GM23338 (cell line): ENCODE data around the gene NAP1L4. TPM values are rescaled to one million over a fixed set of nuclear protein-coding genes. Genes with fewer than 3 reads are reported as not detected.
A peak's percentile ranks its signal among the peaks of the same experiment; 100 is the strongest.

Experiments used
- ATAC-seq: fragments of 200-7000 bp; cut with Tn5 transposase; 3 replicates; pipeline ENCODE4 v1.9.1; 2020
- DNase-seq: peaks from one replicate; pipeline ENCODE4 v3.0.0-alpha.2; 2015; ENCODE audit warnings: low spot score
- H2AFZ ChIP-seq: fragments of 200-600 bp; sonication (generic); 2 replicates; pipeline ENCODE4 v1.8.0; 2016; ENCODE audit warnings: antibody characterized with exemption, mild to moderate bottlenecking, moderate library complexity
- H3F3A ChIP-seq: fragments of 200-600 bp; sonication (generic); replicated peaks from 2 replicates; pipeline ENCODE4 v1.8.0; 2017; ENCODE audit warnings: antibody characterized with exemption, mixed run types, low read depth
- H3K27ac ChIP-seq: fragments of 200-600 bp; sonication (generic); 2 replicates; pipeline ENCODE4 v1.6.1; 2016; ENCODE audit warnings: low read depth
- H3K27me3 ChIP-seq: fragments of 200-600 bp; sonication (generic); 2 replicates; pipeline ENCODE4 v1.8.0; 2016; ENCODE audit warnings: mild to moderate bottlenecking, mixed run types, moderate library complexity; ENCODE audit not compliant: insufficient read depth
- H3K36me3 ChIP-seq: fragments of 200-600 bp; sonication (generic); 2 replicates; pipeline ENCODE4 v1.8.0; 2016; ENCODE audit warnings: mild to moderate bottlenecking; ENCODE audit not compliant: insufficient read depth
- H3K4me1 ChIP-seq: fragments of 200-600 bp; sonication (generic); 2 replicates; pipeline ENCODE4 v1.8.0; 2016; ENCODE audit warnings: mild to moderate bottlenecking, moderate library complexity; ENCODE audit not compliant: insufficient read depth
- H3K4me2 ChIP-seq: fragments of 200-600 bp; sonication (generic); 2 replicates; pipeline ENCODE4 v1.7.1; 2017; ENCODE audit warnings: mixed run types
- H3K4me3 ChIP-seq: fragments of 200-600 bp; sonication (generic); 2 replicates; pipeline ENCODE4 v1.6.1; 2016; ENCODE audit warnings: mixed run types
- H3K79me2 ChIP-seq: fragments of 200-600 bp; sonication (generic); replicated peaks from 2 replicates; pipeline ENCODE4 v1.8.0; 2017; ENCODE audit warnings: mild to moderate bottlenecking; ENCODE audit not compliant: insufficient read depth
- H3K9me2 ChIP-seq: fragments of 200-600 bp; sonication (generic); 2 replicates; pipeline ENCODE4 v1.8.0; 2017; ENCODE audit not compliant: insufficient read depth
- H4K20me1 ChIP-seq: fragments of 200-600 bp; sonication (generic); replicated peaks from 2 replicates; pipeline ENCODE4 v1.8.0; 2017; ENCODE audit warnings: mild to moderate bottlenecking; ENCODE audit not compliant: insufficient read depth
- H3K27ac Mint-ChIP-seq: 2 replicates; pipeline ENCODE4 v1.8.0; 2020; ENCODE audit warnings: inconsistent platforms, mild to moderate bottlenecking, moderate library complexity, mixed read lengths
- H3K27me3 Mint-ChIP-seq: 3 replicates; pipeline ENCODE4 v1.8.0; 2022; ENCODE audit warnings: low read depth, mild to moderate bottlenecking, moderate library complexity, mixed read lengths, inconsistent platforms; ENCODE audit not compliant: insufficient read depth, poor library complexity
- H3K36me3 Mint-ChIP-seq: 3 replicates; pipeline ENCODE4 v1.8.0; 2021; ENCODE audit warnings: low read depth, mild to moderate bottlenecking, inconsistent platforms, moderate library complexity, mixed read lengths
- H3K4me1 Mint-ChIP-seq: 3 replicates; pipeline ENCODE4 v1.8.0; 2020; ENCODE audit warnings: mild to moderate bottlenecking, inconsistent platforms, mixed read lengths
- H3K4me3 Mint-ChIP-seq: 3 replicates; pipeline ENCODE4 v1.8.0; 2021; ENCODE audit warnings: moderate library complexity, mild to moderate bottlenecking, inconsistent platforms, mixed read lengths
- H3K9me3 Mint-ChIP-seq: 3 replicates; pipeline ENCODE4 v1.8.0; 2020; ENCODE audit warnings: moderate library complexity, mild to moderate bottlenecking, inconsistent platforms, mixed read lengths
- CREB1 ChIP-seq: fragments of 250-450 bp; sonication (Bioruptor Pico); IDR thresholded peaks from 2 replicates; pipeline ENCODE4 v1.5.0; 2020; ENCODE audit warnings: low read depth, mild to moderate bottlenecking, moderate library complexity
- ETS1 ChIP-seq: IDR thresholded peaks from 2 replicates; pipeline ENCODE4 v1.6.1; 2016; ENCODE audit warnings: antibody characterized with exemption
- EZH2 ChIP-seq: fragments of 200-600 bp; sonication (generic); IDR thresholded peaks from one replicate; pipeline ENCODE4 v1.8.0; 2017; ENCODE audit warnings: antibody characterized with exemption, mild to moderate bottlenecking, low read depth; ENCODE audit not compliant: unreplicated experiment
- EZH2phosphoT487 ChIP-seq: fragments of 200-600 bp; sonication (generic); IDR thresholded peaks from one replicate; pipeline ENCODE4 v1.8.1; 2018; ENCODE audit warnings: antibody characterized with exemption; ENCODE audit not compliant: unreplicated experiment
- JUNB ChIP-seq: IDR thresholded peaks from one replicate; pipeline ENCODE4 v1.6.1; 2016; ENCODE audit warnings: antibody characterized with exemption; ENCODE audit not compliant: unreplicated experiment
- NANOG ChIP-seq: IDR thresholded peaks from 2 replicates; pipeline ENCODE4 v1.6.1; 2016; ENCODE audit warnings: antibody characterized with exemption, borderline replicate concordance
- POLR2AphosphoS5 ChIP-seq: IDR thresholded peaks from 2 replicates; pipeline ENCODE4 v1.6.1; 2016; ENCODE audit warnings: antibody characterized with exemption, low read depth
- STAT1 ChIP-seq: IDR thresholded peaks from one replicate; pipeline ENCODE4 v1.6.1; 2016; ENCODE audit warnings: antibody characterized with exemption; ENCODE audit not compliant: unreplicated experiment
- ZNF114 ChIP-seq: fragments of 250-450 bp; sonication (Bioruptor Pico); IDR thresholded peaks from 2 replicates; pipeline ENCODE4 v1.5.0; 2020; ENCODE audit warnings: mild to moderate bottlenecking, moderate library complexity
- ZNF331 ChIP-seq: fragments of 250-450 bp; sonication (Bioruptor Pico); IDR thresholded peaks from 2 replicates; pipeline ENCODE4 v1.5.0; 2020; ENCODE audit warnings: low read depth, mild to moderate bottlenecking, moderate library complexity
- long read RNA-seq: library from polyadenylated mRNA; unstranded; transcript quantifications from one replicate; pipeline ENCODE4 v2.0.0, GENCODE V29; 2020; ENCODE audit not compliant: unreplicated experiment
- polyA plus RNA-seq: library from polyadenylated mRNA; unstranded; fragments of >200 nt; fragmentation: Nextera tagmentation; extraction: Ambion mirVana; gene quantifications from 2 replicates; pipeline ENCODE4 v1.2.1, GENCODE V29; 2016
- total RNA-seq: library from RNA; depleted of rRNA; stranded (reverse); fragments of >200 nt; shearing (Covaris generic); gene quantifications from 2 replicates; pipeline ENCODE4 v1.2.3, GENCODE V29; 2014; rRNA removed
- TF ChIP-seq, protein P1 (sequence below), 2 experiments: fragments of 200-600 bp in 1 of 2; sonication (generic) in 1 of 2; conservative IDR thresholded peaks; 2 replicates each; pipeline versions ENCODE4 v1.5.1 to v1.6.1; 2016 to 2017; ENCODE audit warnings: antibody characterized with exemption in 2 of 2, low read depth in 2 of 2, mild to moderate bottlenecking in 2 of 2, moderate library complexity in 1 of 2
- TF ChIP-seq, protein P2 (sequence below): IDR thresholded peaks from one replicate; pipeline ENCODE4 v1.6.1; 2018; ENCODE audit warnings: antibody characterized with exemption; ENCODE audit not compliant: unreplicated experiment

NAP1L4 gene, protein sequence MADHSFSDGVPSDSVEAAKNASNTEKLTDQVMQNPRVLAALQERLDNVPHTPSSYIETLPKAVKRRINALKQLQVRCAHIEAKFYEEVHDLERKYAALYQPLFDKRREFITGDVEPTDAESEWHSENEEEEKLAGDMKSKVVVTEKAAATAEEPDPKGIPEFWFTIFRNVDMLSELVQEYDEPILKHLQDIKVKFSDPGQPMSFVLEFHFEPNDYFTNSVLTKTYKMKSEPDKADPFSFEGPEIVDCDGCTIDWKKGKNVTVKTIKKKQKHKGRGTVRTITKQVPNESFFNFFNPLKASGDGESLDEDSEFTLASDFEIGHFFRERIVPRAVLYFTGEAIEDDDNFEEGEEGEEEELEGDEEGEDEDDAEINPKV
- total RNA-seq (181 and 183 TPM in 2 replicates), polyA plus RNA-seq (171 and 189 TPM in 2 replicates)
- long read RNA-seq, transcript NAP1L4-201 (16 exons, 2,511 nt), result minor isoform, 16 of 109 reads
- long read RNA-seq, transcript NAP1L4-222 (15 exons, 2,479 nt), result major isoform, 54 of 109 reads
- long read RNA-seq, partial matches to known transcripts, result 12 of 109 reads
- long read RNA-seq, other reads (novel, unspliced or antisense), result 24 of 109 reads

- Mint-ChIP-seq H3K4me3 (peak within 1 kb of the TSS; percentile 95), H3K4me1 (peaks cover 29% of the 10 kb centered on the region), H3K36me3 (peaks cover 11% of the 10 kb centered on the region), H3K27ac (peak within 1 kb of the TSS; percentile 99), H3K27me3 (peaks cover 8% of the 10 kb centered on the region), H3K9me3 (no peaks in the 10 kb centered on the region)
- DNase-seq (peak; percentile 99), ATAC-seq (peak; percentile 80)
- Histone ChIP-seq H3K27me3 (no peaks in the 10 kb centered on the region), H3K27ac (peak within 1 kb of the TSS; percentile 93), H3K79me2 (peaks cover 44% of the 10 kb centered on the region), H3F3A (peaks cover 19% of the 10 kb centered on the region), H3K36me3 (no peaks in the 10 kb centered on the region), H3K9me2 (no peaks in the 10 kb centered on the region), H3K4me3 (peak within 1 kb of the TSS; percentile 99), H3K4me1 (peaks cover 38% of the 10 kb centered on the region), H4K20me1 (peaks cover 37% of the 10 kb centered on the region), H2AFZ (peak within 1 kb of the TSS; percentile 84), H3K4me2 (peak within 1 kb of the TSS; percentile 98)
- peak; percentile 86 for TF ChIP-seq POLR2AphosphoS5
- no peak for TF ChIP-seq ZNF331 (CRISPR knock-in tag)
- no peak for TF ChIP-seq EZH2phosphoT487
- TF ChIP-seq CREB1 (CRISPR knock-in tag), result peak; percentile 41; the same call in 1 of the 2 replicates
- TF ChIP-seq STAT1, result no peak
- TF ChIP-seq ZNF114 (CRISPR knock-in tag), result no peak
- no peak for TF ChIP-seq JUNB
- TF ChIP-seq EZH2, result no peak
- TF ChIP-seq, protein P1, sequence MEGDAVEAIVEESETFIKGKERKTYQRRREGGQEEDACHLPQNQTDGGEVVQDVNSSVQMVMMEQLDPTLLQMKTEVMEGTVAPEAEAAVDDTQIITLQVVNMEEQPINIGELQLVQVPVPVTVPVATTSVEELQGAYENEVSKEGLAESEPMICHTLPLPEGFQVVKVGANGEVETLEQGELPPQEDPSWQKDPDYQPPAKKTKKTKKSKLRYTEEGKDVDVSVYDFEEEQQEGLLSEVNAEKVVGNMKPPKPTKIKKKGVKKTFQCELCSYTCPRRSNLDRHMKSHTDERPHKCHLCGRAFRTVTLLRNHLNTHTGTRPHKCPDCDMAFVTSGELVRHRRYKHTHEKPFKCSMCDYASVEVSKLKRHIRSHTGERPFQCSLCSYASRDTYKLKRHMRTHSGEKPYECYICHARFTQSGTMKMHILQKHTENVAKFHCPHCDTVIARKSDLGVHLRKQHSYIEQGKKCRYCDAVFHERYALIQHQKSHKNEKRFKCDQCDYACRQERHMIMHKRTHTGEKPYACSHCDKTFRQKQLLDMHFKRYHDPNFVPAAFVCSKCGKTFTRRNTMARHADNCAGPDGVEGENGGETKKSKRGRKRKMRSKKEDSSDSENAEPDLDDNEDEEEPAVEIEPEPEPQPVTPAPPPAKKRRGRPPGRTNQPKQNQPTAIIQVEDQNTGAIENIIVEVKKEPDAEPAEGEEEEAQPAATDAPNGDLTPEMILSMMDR (conservative IDR thresholded peaks at IDR 0.05; ENCODE audit: low read depth in 2 of 2), result no peak
- 0 out of 2 replicates have a peak, but pooled peaks have one; percentile 31 for TF ChIP-seq ETS1
- no peak for TF ChIP-seq NANOG
- TF ChIP-seq, protein P2, sequence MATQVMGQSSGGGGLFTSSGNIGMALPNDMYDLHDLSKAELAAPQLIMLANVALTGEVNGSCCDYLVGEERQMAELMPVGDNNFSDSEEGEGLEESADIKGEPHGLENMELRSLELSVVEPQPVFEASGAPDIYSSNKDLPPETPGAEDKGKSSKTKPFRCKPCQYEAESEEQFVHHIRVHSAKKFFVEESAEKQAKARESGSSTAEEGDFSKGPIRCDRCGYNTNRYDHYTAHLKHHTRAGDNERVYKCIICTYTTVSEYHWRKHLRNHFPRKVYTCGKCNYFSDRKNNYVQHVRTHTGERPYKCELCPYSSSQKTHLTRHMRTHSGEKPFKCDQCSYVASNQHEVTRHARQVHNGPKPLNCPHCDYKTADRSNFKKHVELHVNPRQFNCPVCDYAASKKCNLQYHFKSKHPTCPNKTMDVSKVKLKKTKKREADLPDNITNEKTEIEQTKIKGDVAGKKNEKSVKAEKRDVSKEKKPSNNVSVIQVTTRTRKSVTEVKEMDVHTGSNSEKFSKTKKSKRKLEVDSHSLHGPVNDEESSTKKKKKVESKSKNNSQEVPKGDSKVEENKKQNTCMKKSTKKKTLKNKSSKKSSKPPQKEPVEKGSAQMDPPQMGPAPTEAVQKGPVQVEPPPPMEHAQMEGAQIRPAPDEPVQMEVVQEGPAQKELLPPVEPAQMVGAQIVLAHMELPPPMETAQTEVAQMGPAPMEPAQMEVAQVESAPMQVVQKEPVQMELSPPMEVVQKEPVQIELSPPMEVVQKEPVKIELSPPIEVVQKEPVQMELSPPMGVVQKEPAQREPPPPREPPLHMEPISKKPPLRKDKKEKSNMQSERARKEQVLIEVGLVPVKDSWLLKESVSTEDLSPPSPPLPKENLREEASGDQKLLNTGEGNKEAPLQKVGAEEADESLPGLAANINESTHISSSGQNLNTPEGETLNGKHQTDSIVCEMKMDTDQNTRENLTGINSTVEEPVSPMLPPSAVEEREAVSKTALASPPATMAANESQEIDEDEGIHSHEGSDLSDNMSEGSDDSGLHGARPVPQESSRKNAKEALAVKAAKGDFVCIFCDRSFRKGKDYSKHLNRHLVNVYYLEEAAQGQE, result no peak
These were observed at the start of gene NAP1L4 for GRCh38 chr11:2992234-2992996. Gene NAP1L4 (minus strand): TSS chr11:2992329. CDS start chr11:2979220, 13,109 bp downstream.
